PC-3 (cell line): ENCODE data around the gene PSMG2. TPM values are rescaled to one million over a fixed set of nuclear protein-coding genes. Genes with fewer than 3 reads are reported as not detected.

ENCODE experiments used
- ATAC-seq: fragments of 200-7000 bp; cut with Tn5 transposase; 2 replicates; pipeline ENCODE4 v1.9.1; 2020; ENCODE audit warnings: mild to moderate bottlenecking, moderate library complexity
- BruUV-seq: library from RNA; stranded (reverse); fragments of 400-500 nt; replicated peaks from 2 replicates; lab custom pipeline; 2021; lab: Mats Ljungman, UMichigan
- CTCF ChIA-PET: fragments of 300-600 bp; sonication (Branson Sonifier 250); formaldehyde crosslinking; loops from one replicate; lab custom pipeline; 2022; ENCODE audit warnings: antibody characterized with exemption; lab: Charles Lee
- POLR2A ChIA-PET: fragments of 300-600 bp; sonication (Branson Sonifier 250); formaldehyde crosslinking; loops from one replicate; lab custom pipeline; 2022; ENCODE audit warnings: antibody characterized with exemption; ENCODE audit not compliant: unreplicated experiment; lab: Charles Lee
- DNase-seq: peaks from one replicate; pipeline ENCODE4 v3.0.0-alpha.2; 2015
- H2AFZ ChIP-seq: fragments of 300-600 bp; sonication (generic); 2 replicates; pipeline ENCODE4 v1.6.0; 2016; ENCODE audit warnings: antibody characterized with exemption, low read length
- H3F3A ChIP-seq: fragments of 300-600 bp; sonication (generic); one replicate; pipeline ENCODE4 v1.6.0; 2017; ENCODE audit warnings: antibody characterized with exemption, low read length, control low read depth, mild to moderate bottlenecking; ENCODE audit not compliant: unreplicated experiment
- H3K27ac ChIP-seq: fragments of 300-600 bp; sonication (generic); 2 replicates; pipeline ENCODE4 v1.5.1; 2016; ENCODE audit warnings: mild to moderate bottlenecking, low read length
- H3K27me3 ChIP-seq: fragments of 300-600 bp; sonication (generic); 2 replicates; pipeline ENCODE4 v1.6.1; 2016; ENCODE audit warnings: low read length, mixed read lengths
- H3K36me3 ChIP-seq: fragments of 300-600 bp; sonication (generic); 2 replicates; pipeline ENCODE4 v1.6.1; 2016; ENCODE audit warnings: low read depth, mixed run types, low read length, mixed read lengths
- H3K4me1 ChIP-seq: fragments of 300-600 bp; sonication (generic); 2 replicates; pipeline ENCODE4 v1.5.1; 2016; ENCODE audit warnings: low read length; ENCODE audit not compliant: insufficient read depth
- H3K4me2 ChIP-seq: fragments of 300-600 bp; sonication (generic); 2 replicates; pipeline ENCODE4 v1.6.0; 2016; ENCODE audit warnings: low read length
- H3K4me3 ChIP-seq: fragments of 300-600 bp; sonication (generic); 2 replicates; pipeline ENCODE4 v1.5.1; 2016; ENCODE audit warnings: mild to moderate bottlenecking, low read length, mixed read lengths
- H3K79me2 ChIP-seq: fragments of 300-600 bp; sonication (generic); 2 replicates; pipeline ENCODE4 v1.6.1; 2017; ENCODE audit warnings: low read length, mixed read lengths
- H3K9ac ChIP-seq: fragments of 300-600 bp; sonication (generic); 2 replicates; pipeline ENCODE4 v1.6.0; 2016; ENCODE audit warnings: mild to moderate bottlenecking, low read length
- H3K9me2 ChIP-seq: fragments of 300-600 bp; sonication (generic); replicated peaks from 2 replicates; pipeline ENCODE4 v1.6.1; 2016; ENCODE audit warnings: mixed run types, low read length, mixed read lengths
- H3K9me3 ChIP-seq: fragments of 300-600 bp; sonication (generic); 2 replicates; pipeline ENCODE4 v1.6.1; 2016; ENCODE audit warnings: low read length, mixed read lengths
- H4K20me1 ChIP-seq: fragments of 300-600 bp; sonication (generic); 2 replicates; pipeline ENCODE4 v1.6.1; 2016; ENCODE audit warnings: low read length, mixed read lengths
- CTCF ChIP-seq: fragments of 300-600 bp; sonication (generic); conservative IDR thresholded peaks from 2 replicates; pipeline ENCODE4 v1.5.1; 2017; ENCODE audit warnings: antibody characterized with exemption, low read depth, mild to moderate bottlenecking, low read length
- EZH2 ChIP-seq: fragments of 300-600 bp; sonication (generic); IDR thresholded peaks from one replicate; pipeline ENCODE4 v1.6.1; 2017; ENCODE audit warnings: antibody characterized with exemption, mild to moderate bottlenecking, low read length; ENCODE audit not compliant: unreplicated experiment
- EZH2phosphoT487 ChIP-seq: fragments of 300-600 bp; sonication (generic); IDR thresholded peaks from 2 replicates; pipeline ENCODE4 v1.6.1; 2018; ENCODE audit warnings: mild to moderate bottlenecking, antibody characterized with exemption, low read length, borderline replicate concordance
- intact Hi-C: fragments of 100-400 bp; cut with micrococcal nuclease; formaldehyde crosslinking; loops from 2 replicates; pipeline ENCODE4 v1.9.0; 2023
- total RNA-seq: library from RNA; depleted of rRNA; stranded (reverse); fragments of >200 nt; gene quantifications from 2 replicates; pipeline ENCODE4 v1.2.3, GENCODE V29; 2014

PSMG2 gene
- total RNA-seq, 1 experiment from 2014 or later: 93.6 TPM

- H3F3A ChIP-seq: no peaks in the 10 kb centered on the region
- H3K9me3 ChIP-seq: no peaks in the 10 kb centered on the region
- H3K9me2 ChIP-seq: no peaks in the 10 kb centered on the region
- BruUV-seq: no TSS peak
- H3K4me1 ChIP-seq: no peaks in the 10 kb centered on the region
- no peak overlapping the region for H3K4me2 ChIP-seq
- peaks cover 18% of the 10 kb centered on the region for H3K36me3 ChIP-seq
- ChIA-PET CTCF (interaction anchor here (0.6 kb wide), 1 partner anchor 22 kb away, joined by 3 read pairs; no protein-coding TSS in a partner anchor), POLR2A (interaction anchor here (1.0 kb wide), 1 partner anchor 8 kb away, joined by 4 read pairs; no protein-coding TSS in a partner anchor)
- H3K27ac ChIP-seq: no peak overlapping the region
- H4K20me1 ChIP-seq: no peaks in the 10 kb centered on the region
- peak; percentile 82 for ATAC-seq
- DNase-seq: peak; percentile 31
- H3K4me3 ChIP-seq: no peak overlapping the region
- H2AFZ ChIP-seq: no peak overlapping the region
- H3K27me3 ChIP-seq: no peaks in the 10 kb centered on the region
- intact Hi-C loops: no loop called here
- H3K79me2 ChIP-seq: peaks cover 2% of the 10 kb centered on the region; the same call in 1 of the 2 replicates
- no peak for TF ChIP-seq EZH2phosphoT487
- TF ChIP-seq EZH2: no peak
- no peak for TF ChIP-seq CTCF
- H3K9ac ChIP-seq: no peak overlapping the region
Observed at GRCh38 chr18:12694032-12694431, 8.8 kb upstream of the PSMG2 start.

GRCh38 chr18:12699747-12700146, 3.1 kb upstream of the PSMG2 start:
- H3K9ac ChIP-seq: no peak overlapping the region
- peak overlapping the region; percentile 80; the same call in 1 of the 2 replicates for H3K4me3 ChIP-seq
- H3F3A ChIP-seq: peaks cover 5% of the 10 kb centered on the region
- H3K4me1 ChIP-seq: peaks cover 33% of the 10 kb centered on the region
- H3K4me2 ChIP-seq: peak overlapping the region; percentile 89
- BruUV-seq: no TSS peak
- DNase-seq (no peak), ATAC-seq (no peak)
- H3K9me3 ChIP-seq: no peaks in the 10 kb centered on the region
- no peak overlapping the region for H3K27ac ChIP-seq
- no peak overlapping the region for H2AFZ ChIP-seq
- ChIA-PET CTCF (no interaction called here), POLR2A (no interaction called here)
- no peaks in the 10 kb centered on the region for H3K9me2 ChIP-seq
- H3K79me2 ChIP-seq: peaks cover 58% of the 10 kb centered on the region
- no peaks in the 10 kb centered on the region for H4K20me1 ChIP-seq
- intact Hi-C loops: loop anchor here (2.0 kb wide), 1 partner anchor 309 kb away; no protein-coding TSS in a partner anchor
- TF ChIP-seq CTCF (no peak), EZH2 (no peak), EZH2phosphoT487 (no peak)
- no peaks in the 10 kb centered on the region for H3K27me3 ChIP-seq
- H3K36me3 ChIP-seq: peaks cover 12% of the 10 kb centered on the region; the same call in 1 of the 2 replicates

GRCh38 chr18:12701161-12701560, 1.7 kb upstream of the PSMG2 start:
- intact Hi-C loops: loop anchor here (2.0 kb wide), 1 partner anchor 310 kb away; no protein-coding TSS in a partner anchor
- Histone ChIP-seq H3K27me3 (no peaks in the 10 kb centered on the region), H2AFZ (no peak overlapping the region), H3K9me3 (no peaks in the 10 kb centered on the region), H3K4me3 (peak overlapping the region; percentile 80), H3K36me3 (peaks cover 12% of the 10 kb centered on the region; the same call in 1 of the 2 replicates), H3K4me1 (peaks cover 34% of the 10 kb centered on the region), H3F3A (peaks cover 5% of the 10 kb centered on the region), H3K79me2 (peaks cover 73% of the 10 kb centered on the region), H3K27ac (no peak overlapping the region), H3K4me2 (peak overlapping the region; percentile 89), H3K9ac (peak overlapping the region; percentile 97), H4K20me1 (no peaks in the 10 kb centered on the region), H3K9me2 (no peaks in the 10 kb centered on the region)
- ATAC-seq (0 out of 2 replicates have a peak, but pooled peaks have one; percentile 3), DNase-seq (peak; percentile 37)
- POLR2A ChIA-PET: interaction anchor here (0.6 to 0.8 kb wide), 3 partner anchors 30 to 317 kb away, joined by 3 to 5 read pairs (median 4); no protein-coding TSS in a partner anchor
- BruUV-seq: no TSS peak
- TF ChIP-seq EZH2phosphoT487 (no peak), CTCF (no peak), EZH2 (no peak)
- CTCF ChIA-PET: no interaction called here
